Measurements from ENCODE around the gene DFFB. TPM values are rescaled to one million over a fixed set of nuclear protein-coding genes. Genes with fewer than 3 reads are reported as not detected.

Gene DFFB
- total and polyA plus RNA-seq, 9 of the 15 experiments (the other 6 are each of a cell fraction or from before 2014, with no cell fraction given) = 2.3 to 15.8 (median 11.5) TPM

- peak in 1 of 3 experiments; percentile 16 for TF ChIP-seq YY1 (IDR thresholded peaks at IDR 0.05; ENCODE audit: borderline replicate concordance in 1 of 3, control insufficient read depth in 1 of 3, extremely low read depth in 1 of 3, insufficient read depth in 3 of 3, insufficient read length in 1 of 3, insufficient replicate concordance in 2 of 3, low read depth in 1 of 3, low read length in 2 of 3)
- TF ChIP-seq PHF20 (IDR thresholded peaks at IDR 0.05; ENCODE audit: partially characterized antibody) = no peak
- peak; percentile 75 for TF ChIP-seq CTCFL (IDR thresholded peaks at IDR 0.05; ENCODE audit: borderline replicate concordance, insufficient read depth, low read depth, low read length, poor library complexity, severe bottlenecking)
- TF ChIP-seq TAF15 (IDR thresholded peaks at IDR 0.05; ENCODE audit: low read depth, low read length) = no peak
- TF ChIP-seq ARID1B (IDR thresholded peaks at IDR 0.05) = no peak
- TF ChIP-seq TEAD1 (CRISPR knock-in tag; IDR thresholded peaks at IDR 0.05) = peak in 1 of 2 experiments; percentile 9; a peak in 1 of 4 replicates
- no peak for TF ChIP-seq MAX (CRISPR knock-in tag; IDR thresholded peaks at IDR 0.05)
- TF ChIP-seq ILF3 (IDR thresholded peaks at IDR 0.05; ENCODE audit: borderline replicate concordance) = no peak
- TF ChIP-seq TFAM (CRISPR knock-in tag; conservative IDR thresholded peaks at IDR 0.05) = no peak
- TF ChIP-seq HNRNPLL (IDR thresholded peaks at IDR 0.05; ENCODE audit: low read depth, low read length, poor library complexity, severe bottlenecking) = no peak
- TF ChIP-seq ZNF551 (CRISPR knock-in tag; IDR thresholded peaks at IDR 0.05) = no peak
- TF ChIP-seq ASH1L (IDR thresholded peaks at IDR 0.05; ENCODE audit: borderline replicate concordance, low read depth, partially characterized antibody) = peak; percentile 10
- peak; percentile 6; the same call in 1 of the 2 replicates for TF ChIP-seq ZNF511 (CRISPR knock-in tag; IDR thresholded peaks at IDR 0.05)
- TF ChIP-seq MLLT1 (IDR thresholded peaks at IDR 0.05) = 0 out of 4 replicates have a peak, but pooled peaks of 1 of the 2 experiments have one; percentile 12
- TF ChIP-seq ZNF280A (IDR thresholded peaks at IDR 0.05; ENCODE audit: low read depth, partially characterized antibody) = peak; percentile 27
- TF ChIP-seq ESRRB (CRISPR knock-in tag; IDR thresholded peaks at IDR 0.05; ENCODE audit: borderline replicate concordance) = no peak
- no peak for TF ChIP-seq CXXC5 (CRISPR knock-in tag; IDR thresholded peaks at IDR 0.05)
- peak; percentile 40; the same call in 1 of the 2 replicates for TF ChIP-seq POLR2H (tag; IDR thresholded peaks at IDR 0.05; ENCODE audit: low read depth)
- TF ChIP-seq HMGN3 (IDR thresholded peaks at IDR 0.05; ENCODE audit: borderline replicate concordance, extremely low read depth, insufficient read length, low read depth, low read length) = no peak
Measured at GRCh38 chr1:3898994-3899753, 41.9 kb downstream of the DFFB start (continued).

Data from K562 (cell line).